Measurements from ENCODE around the gene PREX1.
"Not testable (repeated sequence)": the region's sequence is repeated elsewhere in the genome, so short reads cannot be mapped to it uniquely, and the experiment has no call there.

Gene PREX1

DNA sequence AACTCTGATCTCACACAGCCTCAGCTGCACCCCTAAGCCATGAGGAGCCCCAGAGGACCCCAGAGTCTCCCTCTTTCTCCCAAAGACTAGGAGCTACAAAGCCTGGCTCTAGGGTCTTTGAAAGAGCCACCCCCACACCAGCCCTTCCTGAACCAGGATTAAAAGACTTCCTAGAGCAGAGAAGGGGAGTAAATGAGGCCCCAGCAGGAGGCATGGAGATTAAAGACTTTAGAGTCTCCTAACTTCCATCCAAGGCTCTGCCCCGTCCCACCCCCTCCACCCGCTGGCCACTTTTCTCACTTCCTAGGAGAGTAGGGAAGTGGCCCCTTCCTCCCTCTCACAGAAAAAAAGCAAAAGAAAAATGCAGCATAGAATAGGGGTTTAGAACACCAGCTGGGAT, 1.7 kb downstream of the PREX1 start:
- no peak for DNase-seq

DNA sequence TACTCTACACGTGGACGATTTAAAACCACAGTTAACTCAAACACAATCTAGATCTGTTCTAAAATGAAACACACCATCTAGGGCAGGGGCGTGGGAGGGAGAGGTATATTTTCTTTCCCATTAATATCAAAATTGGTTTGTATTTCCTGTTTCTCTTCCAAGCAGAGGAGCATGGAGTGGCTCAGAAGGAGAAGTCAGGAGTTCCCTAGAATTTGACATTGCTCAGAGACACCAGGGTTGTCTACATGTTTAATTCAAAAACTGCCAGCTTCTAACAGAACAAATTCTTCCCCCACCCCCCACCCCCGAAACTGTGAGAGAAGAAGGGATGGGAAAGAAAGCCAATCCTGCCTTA, 2.3 kb downstream of the PREX1 start:
- DNase-seq: no peak

DNA sequence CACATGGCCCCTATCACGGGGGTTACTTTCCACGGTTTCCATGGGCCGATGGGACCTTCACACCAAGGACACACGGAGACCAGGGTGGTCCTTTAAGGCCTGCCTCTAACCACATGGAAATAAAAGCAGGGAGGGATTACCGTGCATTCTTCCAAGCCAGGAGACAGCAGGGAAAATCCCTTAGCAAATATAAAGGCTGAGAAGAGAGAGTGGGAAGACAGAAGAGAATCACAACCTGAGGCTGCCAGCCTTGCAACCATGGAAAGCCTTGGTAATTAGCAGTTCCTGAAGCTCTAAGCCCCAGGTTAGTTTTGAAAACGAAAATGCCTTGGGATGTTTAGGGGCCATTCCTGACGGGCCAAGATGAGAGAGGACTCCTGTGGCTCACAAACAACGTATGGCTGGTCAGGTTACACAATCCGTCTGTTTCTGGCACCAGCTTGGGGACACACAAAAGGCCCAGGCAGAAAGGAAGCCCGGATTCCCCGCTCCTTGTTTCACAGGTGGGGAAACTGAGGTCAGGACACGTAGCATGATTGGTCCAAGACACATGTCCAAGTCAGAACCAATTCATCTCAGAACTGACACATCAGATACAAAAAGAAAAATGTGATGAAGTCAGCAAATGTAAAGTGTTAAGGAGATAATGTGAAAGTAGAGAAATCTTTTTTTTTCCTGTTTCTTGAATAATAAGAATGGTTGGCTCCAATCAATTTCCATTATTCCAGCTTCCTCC, 2.8 kb downstream of the PREX1 start:
- DNase-seq: no peak

DNA sequence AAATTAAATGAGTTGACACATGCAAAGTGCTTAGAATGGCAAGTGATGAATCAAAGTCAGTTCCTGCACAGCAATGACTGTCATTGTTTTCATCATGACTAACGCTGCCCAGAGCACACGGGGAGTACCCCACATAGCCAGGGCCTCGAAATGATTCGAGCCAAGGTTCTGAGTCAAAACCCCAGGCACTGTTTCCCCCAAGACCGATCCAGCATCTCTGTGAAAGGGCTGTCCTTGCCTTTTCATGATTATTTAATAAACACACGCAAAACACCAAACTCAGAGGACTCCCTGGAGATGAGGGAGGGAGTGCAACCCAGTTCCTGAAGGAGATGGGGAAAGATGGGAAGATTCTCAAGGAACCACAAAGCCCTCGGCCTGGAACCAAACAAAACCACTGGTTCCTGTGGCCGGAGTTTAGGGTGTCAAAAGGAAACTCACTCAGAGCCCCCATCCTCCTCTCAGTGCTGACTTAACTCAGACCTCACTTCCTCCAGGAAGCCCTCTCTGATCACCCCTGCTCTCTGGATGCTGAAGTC, 3.8 kb downstream of the PREX1 start:
- DNase-seq: peak; percentile 8 to 27 (median 16)

DNA sequence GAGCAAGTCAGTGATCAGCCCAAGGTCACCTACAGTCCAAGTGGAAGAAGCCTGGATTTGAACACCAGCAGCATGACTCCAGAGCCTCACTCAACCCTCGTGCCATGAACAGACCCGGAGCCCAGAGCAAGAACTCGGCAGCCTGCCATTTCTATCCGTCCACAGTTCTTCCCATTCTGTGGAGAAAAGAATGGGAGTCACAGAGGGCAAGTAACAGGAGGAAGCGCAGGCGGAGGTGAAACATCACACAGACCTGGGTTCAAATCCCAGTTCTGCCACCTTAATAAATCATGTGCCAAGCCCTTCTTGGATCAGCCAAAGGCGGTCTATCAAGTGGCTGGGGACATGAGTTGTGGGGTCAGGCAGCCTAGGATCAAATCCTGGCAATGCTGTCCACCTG, 4.3 kb downstream of the PREX1 start:
- DNase-seq: no peak

DNA sequence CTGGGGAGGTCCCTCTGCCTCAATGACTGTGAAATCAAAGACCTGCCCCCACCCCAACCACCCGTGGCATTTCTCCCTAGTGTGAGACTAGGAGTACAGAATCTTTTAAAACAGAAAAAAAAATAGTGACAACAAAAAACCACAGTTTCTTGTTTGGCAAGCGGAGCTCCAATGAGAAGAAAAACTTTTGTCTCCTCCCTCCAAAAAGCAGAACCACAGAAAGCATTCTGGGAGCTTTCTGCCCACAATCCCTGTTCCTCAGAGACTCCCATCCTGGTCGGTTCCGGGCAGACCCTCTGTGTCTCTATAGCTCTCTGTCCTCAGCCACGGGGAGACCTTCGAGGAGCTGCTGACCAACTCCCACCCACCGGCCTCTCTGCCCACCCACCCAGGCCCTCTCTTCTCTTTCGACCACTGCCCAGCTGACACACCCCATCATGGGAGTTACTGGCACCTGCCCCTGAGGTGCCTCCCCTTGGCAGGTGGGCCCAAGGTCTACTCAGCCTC, 4.9 kb downstream of the PREX1 start:
- DNase-seq: no peak

DNA sequence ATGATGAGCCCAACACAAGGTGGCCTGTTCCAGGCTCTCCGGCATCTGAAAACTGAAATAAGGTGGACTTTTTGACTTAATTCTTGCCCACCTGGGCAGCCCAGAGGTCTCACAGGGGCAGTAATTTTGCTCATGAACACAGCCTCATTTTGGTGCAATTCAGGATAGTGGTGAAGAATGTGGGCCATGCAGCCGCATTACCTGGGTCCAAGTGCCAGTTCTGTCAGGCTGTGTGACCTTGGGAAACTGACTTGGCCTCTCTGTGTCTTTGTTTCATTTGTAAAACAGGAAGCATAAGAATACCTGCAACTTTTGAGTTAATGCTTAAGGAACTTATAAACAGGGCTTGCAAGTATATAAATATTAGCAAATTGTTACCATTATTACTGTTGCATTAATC, 5.6 kb downstream of the PREX1 start:
- DNase-seq: no peak

DNA sequence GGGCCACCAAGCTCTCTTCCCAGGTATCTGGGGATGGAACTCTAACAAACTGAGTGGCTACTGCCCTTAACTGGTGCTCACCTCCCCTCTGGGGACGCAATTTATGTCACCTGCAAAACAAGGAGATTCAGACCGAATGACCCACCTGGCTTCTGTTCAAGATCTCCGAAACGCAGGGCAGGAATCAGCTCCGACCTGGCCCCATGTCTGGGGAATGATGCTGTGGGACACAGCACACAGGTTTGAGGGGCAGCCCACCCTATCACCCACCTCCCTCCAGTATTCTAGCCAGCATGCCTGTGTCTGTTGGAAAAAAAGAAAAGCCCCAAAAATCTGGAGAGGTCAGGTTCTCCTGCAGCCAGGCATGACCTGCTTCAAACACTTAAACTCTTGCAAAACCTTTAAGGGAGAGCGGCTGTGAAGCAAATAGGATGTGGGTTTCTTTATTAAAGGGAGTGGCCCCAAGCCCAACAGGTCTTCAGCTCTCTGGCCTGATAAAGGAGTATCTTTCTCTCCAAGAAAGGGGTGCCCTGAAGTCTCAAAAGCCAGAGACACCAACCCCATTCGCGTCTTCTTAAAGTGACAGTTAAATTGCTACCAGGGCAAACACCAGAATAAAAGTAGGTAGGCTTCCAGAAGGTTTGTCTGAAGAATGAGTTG, 6.4 kb downstream of the PREX1 start:
- no peak for DNase-seq

DNA sequence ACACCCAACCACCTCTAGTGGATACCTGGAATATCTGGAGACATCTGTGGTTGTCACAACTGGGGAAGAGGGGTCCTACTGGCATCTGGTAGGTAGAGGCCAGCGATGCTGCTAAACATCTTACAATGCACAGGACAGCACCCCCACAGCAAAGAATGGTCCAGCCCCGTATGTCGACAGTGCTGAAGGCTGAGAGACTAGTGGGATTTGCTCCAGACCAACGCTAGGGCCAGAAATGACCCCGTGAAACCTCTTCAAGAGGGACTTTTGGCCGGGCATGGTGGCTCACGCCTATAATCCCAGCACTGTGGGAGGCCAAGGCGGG, 7.2 kb downstream of the PREX1 start:
- DNase-seq: no peak

DNA sequence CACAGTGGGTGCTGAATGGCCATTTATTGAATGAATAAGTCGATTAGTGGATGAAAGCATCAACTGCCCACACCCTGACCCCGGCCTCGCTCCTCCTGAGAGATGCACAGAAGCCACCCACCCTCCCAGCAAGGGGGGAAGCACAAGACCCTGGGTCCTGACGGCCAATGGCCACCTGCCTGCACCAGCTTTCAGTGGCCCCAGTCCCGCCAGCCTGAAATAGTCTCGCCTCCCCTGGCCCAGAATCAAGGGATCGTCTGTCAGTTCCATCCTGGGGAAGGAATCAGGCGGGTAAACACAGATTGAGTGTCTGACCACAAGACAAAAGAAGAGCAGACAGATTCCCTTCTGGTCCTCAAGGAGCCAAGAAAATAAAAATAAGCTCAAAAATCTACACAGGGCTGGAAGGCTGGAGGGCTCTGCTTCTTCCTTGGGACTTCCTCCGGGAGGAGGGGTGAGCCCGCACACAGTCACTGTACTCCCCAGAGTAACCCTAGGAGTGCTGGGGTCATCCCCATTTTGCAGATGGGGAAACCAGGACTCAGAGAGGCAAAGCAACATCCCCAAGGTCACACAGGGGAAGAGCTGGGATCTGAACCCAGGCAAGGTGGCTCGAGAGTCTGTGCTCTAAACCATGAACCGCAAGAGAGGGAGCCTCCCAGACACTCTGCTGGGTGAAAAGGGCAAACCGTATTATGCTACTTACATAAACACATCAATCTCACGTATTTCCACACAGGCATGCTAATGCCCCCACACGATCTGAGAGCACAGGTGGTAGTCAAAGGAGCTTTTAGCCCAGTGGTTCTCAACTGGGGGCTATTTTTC, 7.8 kb downstream of the PREX1 start:
- DNase-seq: no peak

DNA sequence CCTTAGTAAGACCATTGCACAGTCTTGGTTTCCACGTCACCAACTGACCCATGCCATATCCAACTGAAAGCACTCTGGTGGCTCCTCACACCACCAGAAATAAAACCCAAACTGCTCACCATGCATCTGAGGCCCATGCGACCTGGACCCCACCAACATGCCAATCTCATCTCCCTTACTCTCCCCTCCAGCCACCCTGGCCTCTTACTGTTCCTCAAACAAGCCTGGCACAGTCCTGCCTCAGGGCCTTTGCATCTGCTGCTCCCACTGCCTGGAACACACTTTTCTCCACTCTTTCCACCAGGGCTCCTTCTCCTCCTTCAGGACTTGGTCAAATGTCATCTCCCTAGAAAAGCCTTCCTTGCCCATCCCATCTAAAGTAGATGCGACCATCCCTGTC, 8.7 kb downstream of the PREX1 start:
- DNase-seq: no peak

DNA sequence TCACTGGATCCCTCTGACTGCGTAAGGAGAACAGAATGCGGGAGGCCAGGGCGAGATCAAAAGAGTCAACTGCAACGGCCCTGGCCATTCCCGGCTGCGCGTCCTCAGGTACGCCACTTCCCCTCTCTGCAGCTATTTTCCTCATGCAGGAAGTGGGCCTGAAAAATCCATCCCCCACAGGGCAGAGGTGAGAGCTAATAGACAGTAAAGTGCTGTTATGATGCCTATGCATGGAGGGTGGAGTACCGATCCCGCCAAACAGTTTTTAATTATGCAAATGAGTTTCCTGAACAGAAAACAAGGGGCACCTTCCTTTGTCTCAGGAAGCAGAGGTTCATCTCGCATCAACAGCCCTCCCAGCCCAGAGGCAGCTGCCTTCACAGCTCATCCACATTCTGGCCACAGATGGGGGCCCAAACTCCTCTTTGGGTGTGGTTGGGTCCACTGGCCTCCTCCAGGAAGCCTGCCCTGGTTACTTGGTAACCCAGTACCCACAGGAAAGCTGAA, 9.3 kb downstream of the PREX1 start:
- DNase-seq: peak in 1 of 4 experiments; percentile 45

DNA sequence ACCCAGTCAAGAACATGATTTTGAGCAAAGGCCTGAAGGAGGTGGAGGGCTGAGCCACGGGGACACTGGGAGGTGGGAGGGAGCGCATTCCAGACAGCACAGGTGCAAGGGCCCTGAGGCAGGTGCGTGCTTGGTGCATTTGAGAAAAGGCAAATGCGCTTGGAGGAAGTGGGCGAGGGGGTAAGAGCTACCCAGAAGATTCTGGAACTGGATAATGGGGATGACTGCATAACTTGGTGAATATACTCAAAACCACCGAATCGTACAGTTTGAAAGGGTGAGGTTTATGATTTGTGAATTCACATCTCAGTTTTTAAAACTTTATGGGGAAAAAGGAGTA, 9.8 kb downstream of the PREX1 start:
- no peak for DNase-seq

DNA sequence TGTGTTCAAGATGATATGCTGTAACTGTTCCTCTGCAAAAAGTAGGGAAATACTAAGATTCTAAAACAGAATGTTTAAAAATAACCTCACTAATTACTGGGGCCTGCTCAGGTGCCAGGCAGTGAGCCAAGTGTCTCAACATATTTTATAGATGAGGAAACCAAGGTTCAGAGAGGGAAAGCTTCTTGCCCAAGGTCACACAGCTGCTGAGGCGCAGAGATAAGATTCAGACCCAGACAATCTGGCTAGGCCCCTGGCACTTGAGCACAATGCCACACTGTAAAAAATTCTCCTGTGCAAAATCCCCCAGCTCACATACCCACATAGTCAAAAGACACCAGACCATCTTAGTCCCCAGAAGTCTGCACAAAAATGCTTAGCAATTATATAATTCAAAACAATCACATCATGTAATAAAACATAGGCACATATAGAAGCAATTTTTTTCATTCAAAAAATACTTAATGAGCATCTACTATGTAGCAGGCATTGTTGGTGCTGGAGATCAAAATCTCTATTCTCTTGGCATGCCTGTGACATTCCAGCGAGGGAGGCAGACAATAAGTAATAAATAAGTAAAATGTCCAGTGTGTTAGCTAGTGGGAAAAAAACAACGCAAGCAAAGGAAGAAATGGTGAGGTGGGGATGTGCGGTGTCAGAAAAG, 10.3 kb downstream of the PREX1 start:
- no peak for DNase-seq

DNA sequence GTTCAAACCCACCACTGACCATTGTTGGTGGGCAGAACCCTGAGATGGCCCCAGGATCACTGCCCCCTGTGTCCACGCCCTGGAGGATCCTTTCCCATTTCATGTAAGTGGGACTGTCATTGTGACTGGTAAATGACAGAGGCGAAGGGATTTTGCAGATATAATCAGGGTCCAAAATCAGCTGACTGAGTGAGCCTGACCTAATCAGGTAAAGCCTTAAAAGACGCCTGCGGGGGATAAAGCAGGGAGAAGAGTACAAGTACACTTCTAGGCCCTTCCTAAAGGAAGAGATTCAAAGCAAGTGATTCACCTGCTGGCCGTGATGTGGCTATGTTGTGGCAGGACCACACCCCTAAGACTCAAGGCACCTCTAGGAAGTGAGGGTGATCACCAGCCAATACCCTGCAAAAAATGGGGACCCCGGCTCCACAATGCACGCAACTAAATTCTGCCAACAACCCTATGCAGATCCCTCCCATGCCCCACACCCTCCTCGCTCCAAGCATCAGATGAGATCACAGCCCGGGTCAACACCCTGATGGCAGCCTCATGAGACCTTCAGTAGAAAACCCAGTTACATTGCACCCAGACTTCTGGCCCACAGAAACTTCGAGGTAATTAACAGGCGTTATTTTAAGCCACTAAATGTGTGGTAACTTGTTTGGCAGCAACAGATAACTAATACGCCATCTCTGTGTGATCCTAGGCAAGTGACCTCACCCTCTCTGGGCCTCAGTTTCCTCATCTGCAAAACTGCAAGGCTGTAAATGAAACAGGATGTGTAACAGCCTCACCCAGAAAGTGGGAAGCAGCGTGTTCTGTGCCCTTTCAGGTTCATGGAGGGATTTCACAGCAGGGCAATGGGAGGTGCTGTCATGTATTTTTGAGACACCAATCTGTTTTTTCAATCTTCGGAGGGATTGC, 11.3 kb downstream of the PREX1 start:
- no peak for DNase-seq

DNA sequence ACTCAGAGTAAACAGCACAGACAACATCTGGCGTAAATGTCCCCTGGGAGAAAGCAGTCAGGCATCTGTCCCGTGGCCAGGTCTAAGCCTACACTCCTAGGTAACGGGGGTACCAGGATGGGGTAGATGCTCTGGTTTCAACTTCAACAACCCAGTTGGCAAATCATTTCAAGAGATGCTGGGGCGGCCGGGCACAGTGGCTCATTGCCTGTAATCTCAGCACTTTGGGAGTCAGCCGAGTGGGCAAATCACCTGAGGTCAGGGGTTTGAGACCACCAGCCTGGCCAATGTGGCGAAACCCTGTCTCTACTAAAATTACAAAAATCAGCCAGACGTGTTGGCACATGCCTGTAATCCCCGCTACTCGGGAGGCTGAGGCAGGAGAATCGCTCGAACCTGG, 12.3 kb downstream of the PREX1 start:
- no peak for DNase-seq

DNA sequence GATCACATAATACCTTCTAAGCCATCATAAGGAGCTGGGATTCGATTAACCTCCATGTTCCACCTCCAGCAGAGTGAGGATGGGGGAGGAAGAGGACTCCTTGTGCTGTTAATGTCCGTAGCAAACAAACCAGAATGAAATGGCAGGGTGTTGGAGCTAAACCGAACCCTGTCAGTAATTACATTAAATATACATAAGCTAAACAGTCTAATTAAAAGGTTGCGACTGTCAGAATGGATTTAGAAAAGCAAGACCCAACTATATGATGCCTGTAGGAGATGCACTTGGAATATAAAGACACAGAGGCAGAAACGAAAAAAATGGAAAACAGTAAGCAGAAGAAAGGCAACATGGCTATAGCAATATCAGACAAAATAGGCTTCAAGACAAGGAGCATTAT, 13.2 kb downstream of the PREX1 start:
- DNase-seq: no peak

DNA sequence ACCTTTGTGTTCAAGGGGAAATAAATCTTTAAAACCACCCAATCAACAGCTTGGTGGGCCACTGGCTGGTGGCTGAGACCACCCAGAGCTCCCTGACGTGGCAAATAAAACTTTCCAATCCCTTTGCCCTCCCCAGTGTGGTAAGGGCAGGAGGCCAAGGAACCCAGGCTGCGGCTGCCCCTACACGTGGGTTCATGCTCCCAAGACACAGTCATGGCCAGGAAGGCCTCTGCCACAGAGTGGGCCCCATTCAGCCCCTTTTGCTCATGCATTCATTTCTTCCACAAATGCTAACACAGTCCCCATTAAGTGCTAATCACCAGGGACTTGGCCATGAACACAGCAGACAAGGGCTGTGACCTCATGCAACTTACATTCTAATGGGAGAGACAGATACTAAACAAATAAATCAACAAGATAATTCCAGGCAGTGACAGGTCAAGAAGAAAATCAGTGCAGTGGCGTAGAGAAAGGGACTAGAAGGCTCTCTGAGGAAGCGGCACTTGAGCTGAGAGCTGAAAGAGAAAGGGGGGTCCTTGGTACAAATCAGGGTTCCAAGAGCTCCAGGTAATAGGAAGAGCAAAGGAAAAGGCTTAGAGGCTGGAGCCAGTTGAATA, 13.8 kb downstream of the PREX1 start:
- DNase-seq: no peak

DNA sequence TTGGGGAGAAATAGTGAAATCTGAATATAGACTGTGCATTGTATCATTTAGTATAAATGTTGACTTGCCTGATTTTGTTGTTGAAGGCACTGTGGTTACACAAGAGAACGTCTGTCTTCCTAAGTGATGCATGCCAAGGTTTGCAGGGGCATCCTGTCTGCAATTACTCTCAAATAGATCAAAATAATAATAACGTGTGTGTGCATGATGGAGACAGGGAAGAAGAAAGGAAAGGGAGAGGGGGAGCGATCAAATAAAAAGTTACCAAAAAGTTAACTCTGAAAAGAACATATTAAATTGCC, 14.4 kb downstream of the PREX1 start:
- no peak for DNase-seq

DNA sequence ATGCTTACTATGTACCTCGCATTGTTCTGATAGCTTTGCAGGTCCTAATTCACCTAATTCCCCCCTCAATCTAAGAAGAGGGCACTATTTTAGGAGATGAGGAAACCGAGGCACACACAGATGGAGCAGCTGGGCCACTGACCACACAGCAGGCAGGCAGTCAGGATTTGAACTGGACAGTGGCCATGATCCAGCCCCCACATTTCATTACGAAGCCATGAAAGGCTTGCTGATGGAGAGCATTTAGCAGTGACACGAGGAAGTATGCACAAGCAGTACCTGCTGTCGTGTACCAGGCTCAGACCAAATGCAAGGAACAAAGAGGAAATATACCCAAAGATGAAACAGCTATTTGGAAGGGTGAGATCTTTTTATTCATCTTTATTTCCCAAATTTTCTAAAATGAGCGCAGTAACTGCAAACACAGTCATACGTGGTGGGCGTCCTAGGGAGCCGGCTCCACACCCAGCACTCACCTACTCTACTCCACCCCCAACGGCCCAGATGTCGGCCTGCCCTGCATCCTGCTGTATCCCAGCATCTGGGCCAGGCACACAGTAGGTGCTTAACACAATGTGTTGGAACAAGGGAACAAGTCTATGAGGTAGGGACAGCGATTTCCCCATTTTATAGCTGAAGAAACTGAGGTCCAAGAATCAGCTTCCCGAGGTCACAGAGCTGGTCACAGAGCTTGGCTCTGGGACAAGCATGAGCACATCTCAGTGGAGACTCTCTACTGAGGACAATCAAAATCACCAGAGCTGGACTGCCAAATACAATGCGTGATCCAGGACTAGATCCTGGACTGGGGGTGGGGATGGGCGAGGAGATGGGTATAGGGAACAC, 15.0 kb downstream of the PREX1 start:
- DNase-seq: no peak

DNA sequence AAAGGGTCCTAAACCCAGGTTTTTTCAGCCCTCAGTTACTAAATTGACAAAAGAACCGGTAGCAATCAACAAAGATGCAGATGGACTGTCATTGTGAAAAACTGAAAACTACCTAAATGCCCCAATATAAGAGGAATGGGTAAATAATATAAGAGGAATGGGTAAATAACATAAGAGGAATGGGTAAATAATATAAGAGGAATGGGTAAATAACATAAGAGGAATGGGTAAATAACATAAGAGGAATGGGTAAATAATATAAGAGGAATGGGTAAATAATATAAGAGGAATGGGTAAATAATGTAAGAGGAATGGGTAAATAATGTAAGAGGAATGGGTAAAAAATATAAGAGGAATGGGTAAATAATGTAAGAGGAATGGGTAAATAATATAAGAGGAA, 15.7 kb downstream of the PREX1 start:
- not testable (repeated sequence) for DNase-seq
